PC-9 (cell line): ENCODE data around the gene SYNPO2L. TPM values are rescaled to one million over a fixed set of nuclear protein-coding genes. Genes with fewer than 3 reads are reported as not detected.

Experiments
- BruUV-seq: library from RNA; stranded (reverse); fragments of 400-500 nt; replicated peaks from 2 replicates; lab custom pipeline; 2021; lab: Mats Ljungman, UMichigan
- CTCF ChIA-PET: fragments of 300-600 bp; sonication (Branson Sonifier 250); formaldehyde crosslinking; loops from one replicate; lab custom pipeline; 2022; ENCODE audit warnings: antibody characterized with exemption; lab: Charles Lee
- POLR2A ChIA-PET: fragments of 300-600 bp; sonication (Branson Sonifier 250); formaldehyde crosslinking; loops from one replicate; lab custom pipeline; 2022; ENCODE audit warnings: antibody characterized with exemption; ENCODE audit not compliant: unreplicated experiment; lab: Charles Lee
- DNase-seq, 2 experiments: peaks; one replicate each; pipeline versions ENCODE4 v3.0.0 to v3.0.0-alpha.2; 2015 to 2022; ENCODE audit warnings: mixed read lengths in 1 of 2
- H2AFZ ChIP-seq: fragments of 200-600 bp; sonication (generic); 2 replicates; pipeline ENCODE4 v1.8.1; 2017; ENCODE audit warnings: antibody characterized with exemption
- H3F3A ChIP-seq: fragments of 200-600 bp; sonication (generic); 2 replicates; pipeline ENCODE4 v1.8.1; 2017; ENCODE audit warnings: antibody characterized with exemption, mild to moderate bottlenecking, low read depth; ENCODE audit not compliant: insufficient read depth
- H3K27ac ChIP-seq: fragments of 200-600 bp; sonication (generic); 2 replicates; pipeline ENCODE4 v1.6.1; 2016; ENCODE audit warnings: mixed run types
- H3K27me3 ChIP-seq: fragments of 200-600 bp; sonication (generic); 2 replicates; pipeline ENCODE4 v1.6.1; 2016; ENCODE audit warnings: low read depth, mixed run types; ENCODE audit not compliant: insufficient read depth
- H3K36me3 ChIP-seq: fragments of 200-600 bp; sonication (generic); 2 replicates; pipeline ENCODE4 v1.6.1; 2016; ENCODE audit warnings: low read depth, mixed run types
- H3K4me1 ChIP-seq: fragments of 200-600 bp; sonication (generic); replicated peaks from 2 replicates; pipeline ENCODE4 v1.6.1; 2016; ENCODE audit warnings: mixed run types; ENCODE audit not compliant: insufficient read depth
- H3K4me2 ChIP-seq: fragments of 200-600 bp; sonication (generic); 2 replicates; pipeline ENCODE4 v1.6.1; 2017; ENCODE audit warnings: mixed run types
- H3K4me3 ChIP-seq: fragments of 200-600 bp; sonication (generic); 2 replicates; pipeline ENCODE4 v1.6.1; 2016; ENCODE audit warnings: mixed run types
- H3K79me2 ChIP-seq: fragments of 200-600 bp; sonication (generic); 2 replicates; pipeline ENCODE4 v1.6.1; 2017; ENCODE audit warnings: low read depth, mixed run types
- H3K9me2 ChIP-seq: fragments of 200-600 bp; sonication (generic); 2 replicates; pipeline ENCODE4 v1.8.1; 2017; ENCODE audit warnings: mild to moderate bottlenecking; ENCODE audit not compliant: insufficient read depth
- H3K9me3 ChIP-seq: fragments of 200-600 bp; sonication (generic); 2 replicates; pipeline ENCODE4 v1.8.1; 2016; ENCODE audit warnings: low read depth; ENCODE audit not compliant: insufficient read depth
- H4K20me1 ChIP-seq: fragments of 200-600 bp; sonication (generic); 2 replicates; pipeline ENCODE4 v1.8.1; 2017; ENCODE audit not compliant: insufficient read depth
- EZH2 ChIP-seq: fragments of 200-600 bp; sonication (generic); IDR thresholded peaks from 2 replicates; pipeline ENCODE4 v1.8.0; 2017; ENCODE audit warnings: antibody characterized with exemption, low read depth
- intact Hi-C: fragments of 100-400 bp; cut with micrococcal nuclease; formaldehyde crosslinking; loops from one replicate; pipeline ENCODE4 v1.10.0; 2022; ENCODE audit not compliant: unreplicated experiment
- total RNA-seq: library from RNA; stranded (reverse); gene quantifications from 2 replicates; pipeline ENCODE4 v1.2.3, GENCODE V29; 2021
- TF ChIP-seq, protein P1 (sequence below): fragments of 200-600 bp; sonication (generic); conservative IDR thresholded peaks from 2 replicates; pipeline ENCODE4 v1.6.1; 2017; ENCODE audit warnings: mixed run types, antibody characterized with exemption, mild to moderate bottlenecking, moderate library complexity

SYNPO2L gene
- total RNA-seq, 1 experiment from 2014 or later = 0.76 TPM

DNA sequence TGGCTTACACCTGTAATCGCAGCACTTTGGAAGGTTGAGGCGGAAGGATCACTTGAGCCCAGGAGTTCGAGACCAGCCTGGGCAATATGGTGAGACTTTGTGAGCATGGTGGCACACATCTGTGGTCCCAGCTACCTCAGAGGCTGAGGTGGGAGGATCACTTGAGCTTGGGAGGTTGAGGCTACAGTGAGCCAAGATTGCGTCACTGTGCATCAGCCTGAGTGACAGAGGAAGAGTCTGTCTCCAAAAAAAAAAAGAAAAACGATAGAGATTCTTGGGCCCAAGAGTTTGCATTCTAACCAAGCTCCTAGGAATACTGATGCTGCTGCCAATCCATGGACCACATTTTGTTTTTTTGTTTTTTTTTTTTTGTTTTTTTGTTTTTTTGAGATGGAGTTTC lies 26.7 kb downstream of the SYNPO2L start:
- no TSS peak for BruUV-seq
- TF ChIP-seq, protein P1, sequence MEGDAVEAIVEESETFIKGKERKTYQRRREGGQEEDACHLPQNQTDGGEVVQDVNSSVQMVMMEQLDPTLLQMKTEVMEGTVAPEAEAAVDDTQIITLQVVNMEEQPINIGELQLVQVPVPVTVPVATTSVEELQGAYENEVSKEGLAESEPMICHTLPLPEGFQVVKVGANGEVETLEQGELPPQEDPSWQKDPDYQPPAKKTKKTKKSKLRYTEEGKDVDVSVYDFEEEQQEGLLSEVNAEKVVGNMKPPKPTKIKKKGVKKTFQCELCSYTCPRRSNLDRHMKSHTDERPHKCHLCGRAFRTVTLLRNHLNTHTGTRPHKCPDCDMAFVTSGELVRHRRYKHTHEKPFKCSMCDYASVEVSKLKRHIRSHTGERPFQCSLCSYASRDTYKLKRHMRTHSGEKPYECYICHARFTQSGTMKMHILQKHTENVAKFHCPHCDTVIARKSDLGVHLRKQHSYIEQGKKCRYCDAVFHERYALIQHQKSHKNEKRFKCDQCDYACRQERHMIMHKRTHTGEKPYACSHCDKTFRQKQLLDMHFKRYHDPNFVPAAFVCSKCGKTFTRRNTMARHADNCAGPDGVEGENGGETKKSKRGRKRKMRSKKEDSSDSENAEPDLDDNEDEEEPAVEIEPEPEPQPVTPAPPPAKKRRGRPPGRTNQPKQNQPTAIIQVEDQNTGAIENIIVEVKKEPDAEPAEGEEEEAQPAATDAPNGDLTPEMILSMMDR = no peak
- no peak for TF ChIP-seq EZH2
- Histone ChIP-seq H2AFZ (no peak overlapping the region), H3K9me2 (no peaks in the 10 kb centered on the region), H4K20me1 (no peaks in the 10 kb centered on the region), H3K27me3 (no peaks in the 10 kb centered on the region), H3K79me2 (peaks cover 29% of the 10 kb centered on the region), H3K4me2 (no peak overlapping the region), H3K4me3 (no peak overlapping the region), H3K4me1 (peaks cover 11% of the 10 kb centered on the region; the same call in 1 of the 2 replicates), H3F3A (peaks cover 22% of the 10 kb centered on the region), H3K27ac (no peak overlapping the region), H3K9me3 (no peaks in the 10 kb centered on the region), H3K36me3 (no peaks in the 10 kb centered on the region)
- ChIA-PET CTCF (interaction anchor here (0.6 kb wide), 1 partner anchor 22 kb away, joined by 10 read pairs; no protein-coding TSS in a partner anchor), POLR2A (no interaction called here)
- intact Hi-C loops = no loop called here
- no peak for DNase-seq

DNA sequence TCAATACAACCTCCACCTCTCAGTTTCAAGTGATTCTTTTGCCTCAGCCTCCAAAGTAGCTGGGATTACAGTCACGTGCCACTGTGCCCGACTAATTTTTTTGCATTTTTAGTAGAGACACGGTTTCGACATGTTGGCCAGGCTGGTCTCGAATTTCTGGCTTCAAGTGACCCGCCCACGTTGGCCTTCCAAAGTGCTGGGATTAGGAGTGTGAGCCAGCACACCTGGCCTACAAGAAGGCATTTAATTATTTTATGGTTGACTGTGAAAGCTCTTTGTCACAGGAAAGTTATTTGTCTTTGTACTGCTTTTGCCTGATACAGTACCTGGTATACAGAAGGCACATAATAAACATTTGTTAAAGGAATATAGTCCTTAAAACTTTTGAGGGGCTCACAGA lies 27.4 kb downstream of the SYNPO2L start:
- no peaks in the 10 kb centered on the region for H4K20me1 ChIP-seq
- no peaks in the 10 kb centered on the region for H3K27me3 ChIP-seq
- no peak overlapping the region for H3K27ac ChIP-seq
- H3F3A ChIP-seq = peaks cover 22% of the 10 kb centered on the region
- no peak overlapping the region for H2AFZ ChIP-seq
- POLR2A ChIA-PET = interaction anchor here (0.7 kb wide), 2 partner anchors 27 to 99 kb away, joined by 3 read pairs; no protein-coding TSS in a partner anchor
- H3K4me3 ChIP-seq = no peak overlapping the region
- H3K79me2 ChIP-seq = peaks cover 35% of the 10 kb centered on the region
- intact Hi-C loops = no loop called here
- no peaks in the 10 kb centered on the region for H3K36me3 ChIP-seq
- peaks cover 11% of the 10 kb centered on the region; the same call in 1 of the 2 replicates for H3K4me1 ChIP-seq
- peak in 1 of 2 experiments; percentile 40 for DNase-seq
- CTCF ChIA-PET = no interaction called here
- H3K4me2 ChIP-seq = no peak overlapping the region
- no peaks in the 10 kb centered on the region for H3K9me3 ChIP-seq
- no TSS peak for BruUV-seq
- H3K9me2 ChIP-seq = no peaks in the 10 kb centered on the region
- TF ChIP-seq EZH2 = no peak
- TF ChIP-seq, protein P1 = no peak

DNA sequence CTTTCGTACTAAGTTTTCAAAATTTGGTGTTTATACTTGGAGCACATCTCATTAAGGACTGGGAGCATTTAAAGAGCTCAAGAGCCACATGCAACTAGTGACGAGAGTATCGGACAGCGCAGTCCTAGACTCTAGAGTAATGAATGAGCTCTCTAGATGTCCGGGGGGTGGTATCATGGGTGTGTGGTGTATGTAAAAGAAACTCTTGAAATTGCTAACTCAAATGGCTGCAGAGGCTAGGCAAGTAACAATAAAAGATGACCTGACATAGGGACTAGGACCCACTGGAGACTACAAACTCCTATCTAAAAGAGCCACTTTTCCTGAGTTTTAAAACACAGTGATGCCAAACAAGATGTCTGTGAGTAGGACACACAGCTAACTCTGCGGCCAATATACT lies 28.5 kb downstream of the SYNPO2L start:
- Histone ChIP-seq H4K20me1 (no peaks in the 10 kb centered on the region), H3K27me3 (no peaks in the 10 kb centered on the region), H3K9me3 (no peaks in the 10 kb centered on the region), H2AFZ (no peak overlapping the region), H3K4me2 (peak overlapping the region; percentile 91), H3F3A (peaks cover 22% of the 10 kb centered on the region), H3K79me2 (peaks cover 46% of the 10 kb centered on the region), H3K4me1 (peaks cover 11% of the 10 kb centered on the region; the same call in 1 of the 2 replicates), H3K9me2 (no peaks in the 10 kb centered on the region), H3K36me3 (no peaks in the 10 kb centered on the region), H3K4me3 (peak overlapping the region; percentile 80; the same call in 1 of the 2 replicates), H3K27ac (no peak overlapping the region)
- BruUV-seq = no TSS peak
- intact Hi-C loops = no loop called here
- no peak for DNase-seq
- TF ChIP-seq EZH2 = no peak
- TF ChIP-seq, protein P1 = no peak
- CTCF ChIA-PET = interaction anchor here (0.6 to 0.9 kb wide), 3 partner anchors 16 to 119 kb away, joined by 3 to 7 read pairs (median 4); no protein-coding TSS in a partner anchor
- POLR2A ChIA-PET = interaction anchor here (0.5 to 0.9 kb wide), 3 partner anchors 50 to 215 kb away, joined by 3 to 6 read pairs (median 4); no protein-coding TSS in a partner anchor
